AG04449 (cell line): ENCODE measurements around the gene PDE4B.

Experiments used
- CTCF ChIA-PET: fragments of 350-600 bp; formaldehyde crosslinking; extraction: SDS; loops from one replicate; lab custom pipeline; 2021; ENCODE audit warnings: antibody characterized with exemption; lab: Yijun Ruan, JAX
- POLR2A ChIA-PET: fragments of 400-600, 350-600 bp; formaldehyde crosslinking; extraction: SDS; loops from one replicate; lab custom pipeline; 2020; ENCODE audit warnings: antibody characterized with exemption, inconsistent platforms; lab: Yijun Ruan, JAX
- DNase-seq: peaks from one replicate; pipeline ENCODE4 v3.0.0-alpha.2; 2010; ENCODE audit warnings: low read depth, low spot score
- H3K4me3 ChIP-seq: 2 replicates; pipeline ENCODE4 v1.5.1; 2011; ENCODE audit warnings: low read depth, mild to moderate bottlenecking, control low read depth, low read length
- CTCF ChIP-seq: IDR thresholded peaks from one replicate; pipeline ENCODE4 v1.5.1; 2011; ENCODE audit warnings: mild to moderate bottlenecking, moderate library complexity, low read length, control low read depth, inconsistent platforms; ENCODE audit not compliant: insufficient read depth; ENCODE audit errors: missing control alignments

PDE4B gene

GRCh38 chr1:65939636-65940035 is 146.9 kb downstream of the PDE4B start:
- POLR2A ChIA-PET, result interaction anchor here (0.8 kb wide), 1 partner anchor 9 kb away, joined by 3 read pairs; no protein-coding TSS in a partner anchor
- H3K4me3 ChIP-seq, result no peak overlapping the region
- CTCF ChIA-PET, result interaction anchor here (1.1 to 2.0 kb wide), 5 partner anchors 10 to 303 kb away, joined by 3 to 8 read pairs (median 3); no protein-coding TSS in a partner anchor
- TF ChIP-seq CTCF, result no peak
- no peak for DNase-seq

- H3K4me3 ChIP-seq, result no peak overlapping the region
- no peak for TF ChIP-seq CTCF
- ChIA-PET POLR2A (interaction anchor here (0.8 kb wide), 1 partner anchor 9 kb away, joined by 3 read pairs; no protein-coding TSS in a partner anchor), CTCF (interaction anchor here (1.1 to 2.0 kb wide), 4 partner anchors 10 to 302 kb away, joined by 3 to 8 read pairs (median 4); no protein-coding TSS in a partner anchor)
- no peak for DNase-seq
Observed at GRCh38 chr1:65940126-65940525, 147.4 kb downstream of the PDE4B start.

- CTCF ChIA-PET, result no interaction called here
- no peak for DNase-seq
- POLR2A ChIA-PET, result no interaction called here
- no peak overlapping the region for H3K4me3 ChIP-seq
- TF ChIP-seq CTCF, result no peak
Observed at GRCh38 chr1:65942476-65942875, 149.8 kb downstream of the PDE4B start.

- ChIA-PET CTCF (no interaction called here), POLR2A (no interaction called here)
- no peak for TF ChIP-seq CTCF
- DNase-seq, result no peak
- no peak overlapping the region for H3K4me3 ChIP-seq
Observed at GRCh38 chr1:65946376-65946775, 153.7 kb downstream of the PDE4B start.

GRCh38 chr1:65946960-65947359 is 154.3 kb downstream of the PDE4B start:
- no peak overlapping the region for H3K4me3 ChIP-seq
- ChIA-PET POLR2A (no interaction called here), CTCF (interaction anchor here (1.5 kb wide), 1 partner anchor 13 kb away, joined by 5 read pairs; no protein-coding TSS in a partner anchor)
- TF ChIP-seq CTCF, result no peak
- DNase-seq, result no peak

- CTCF ChIA-PET, result interaction anchor here (0.8 to 3.3 kb wide), 9 partner anchors 9 to 733 kb away, joined by 3 to 40 read pairs (median 5); no protein-coding TSS in a partner anchor
- TF ChIP-seq CTCF, result peak; percentile 22
- H3K4me3 ChIP-seq, result no peak overlapping the region
- POLR2A ChIA-PET, result no interaction called here
- DNase-seq, result no peak
Observed at GRCh38 chr1:65948609-65949229, 156.0 kb downstream of the PDE4B start.
